Right renal cortex interstitium (tissue), 3 donors: ENCODE measurements around the gene MRAS. TPM values are rescaled to one million over a fixed set of nuclear protein-coding genes. Genes with fewer than 3 reads are reported as not detected.

ENCODE experiments used
- DNase-seq, 3 donors: peaks; one replicate each; pipeline ENCODE4 v3.0.0-alpha.2; 2013; ENCODE audit warnings: low read depth in 3 of 3, low spot score in 2 of 3
- polyA plus RNA-seq, 3 donors: library from polyadenylated mRNA; unstranded; fragments of 120-200 nt; gene quantifications; one replicate each; pipeline ENCODE4 v1.2.1, GENCODE V29; 2013; ENCODE audit not compliant: insufficient read length in 3 of 3

Gene MRAS
- polyA plus RNA-seq = 10 to 100 TPM; 31.3 to 34.6 (median 31.9) TPM

DNA sequence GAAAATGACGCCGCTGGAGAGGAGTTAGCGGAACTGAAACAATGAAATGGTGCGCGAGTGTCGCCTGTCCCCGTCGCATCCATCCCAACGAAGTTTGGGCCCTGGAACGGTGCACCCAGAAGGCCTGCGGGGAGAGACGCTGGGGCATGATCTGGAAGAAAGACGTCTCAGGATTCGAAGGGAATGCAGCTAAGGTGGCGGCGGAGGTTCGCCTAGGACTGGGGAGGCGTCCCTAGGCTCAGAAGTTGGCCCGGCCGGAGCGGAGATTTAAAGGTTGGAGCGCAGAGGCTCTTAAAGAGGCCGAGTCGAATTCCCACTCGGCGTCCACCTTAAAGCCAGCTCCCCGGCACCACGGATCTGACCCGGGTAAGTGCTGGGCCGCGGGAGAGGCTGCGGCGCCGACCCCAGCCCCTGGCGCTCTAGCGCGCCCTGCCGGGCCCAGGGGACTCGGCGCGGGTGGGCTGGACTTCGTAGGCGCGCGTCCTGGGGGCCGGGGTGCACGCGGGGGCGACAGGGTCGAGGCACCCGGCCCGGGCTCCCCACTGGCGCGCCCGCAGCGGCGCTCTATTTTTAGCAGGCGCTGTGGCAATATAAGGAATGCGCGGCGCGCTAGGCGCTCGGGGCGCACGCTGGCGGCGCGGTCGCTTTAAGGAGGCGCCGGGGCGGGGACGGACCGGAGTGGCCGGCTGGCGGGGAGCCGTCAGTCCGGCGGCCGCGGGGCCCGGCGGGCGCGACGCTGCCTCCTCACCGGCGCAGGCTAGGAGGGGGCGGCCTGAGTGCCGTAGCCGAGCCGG lies at the start of gene MRAS:
TSS of gene MRAS (plus strand) at position 620 of the 794 bp plus-strand sequence. CDS start 24,305 bp downstream, outside the sequence.
- peak in 2 of 3 donors; percentile 51 to 54 for DNase-seq

- no peak for DNase-seq
Measured at GRCh38 chr3:138300647-138301046, 47.7 kb upstream of the MRAS start.

DNA sequence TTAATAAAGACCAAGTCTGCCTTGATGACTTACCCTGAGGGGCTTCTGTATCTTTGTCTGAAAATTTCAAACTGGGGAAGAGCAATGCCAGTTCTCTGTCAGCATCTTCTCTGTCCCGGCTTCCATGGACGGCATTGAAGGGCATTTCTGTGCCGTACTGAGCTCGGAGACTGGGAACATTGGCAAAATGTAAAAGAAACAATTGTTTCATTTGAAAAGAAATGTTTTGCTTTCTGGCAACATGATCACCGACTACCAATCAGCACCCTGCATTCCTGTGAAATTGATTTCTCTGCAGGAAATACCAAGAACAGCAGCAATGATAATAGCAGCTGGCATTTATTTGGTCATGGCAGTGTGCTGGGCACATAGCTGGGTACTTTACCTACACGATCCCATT lies 44.9 kb upstream of the MRAS start:
- DNase-seq = no peak

DNA sequence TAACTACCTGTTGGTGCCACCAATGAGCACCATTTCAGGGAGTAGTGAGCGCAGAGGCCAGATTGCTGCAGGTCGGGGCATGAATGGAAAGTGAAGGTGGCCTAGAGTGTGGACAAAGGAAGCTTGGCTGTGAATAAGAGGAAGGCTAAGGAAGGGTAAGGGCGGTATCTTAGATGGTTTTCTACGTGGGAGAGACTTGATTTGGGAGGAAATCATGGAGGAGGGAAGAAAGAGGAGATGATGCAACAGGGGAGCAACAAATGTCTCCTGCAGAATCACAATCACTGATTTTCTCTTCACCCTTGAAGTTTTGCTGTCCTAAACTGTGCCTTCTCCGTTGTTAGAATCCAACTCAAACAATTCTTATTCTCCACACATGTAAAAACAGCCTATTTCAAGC lies 40.5 kb upstream of the MRAS start:
- no peak for DNase-seq

GRCh38 chr3:138308783-138309182 lies 39.6 kb upstream of the MRAS start:
- no peak for DNase-seq

DNA sequence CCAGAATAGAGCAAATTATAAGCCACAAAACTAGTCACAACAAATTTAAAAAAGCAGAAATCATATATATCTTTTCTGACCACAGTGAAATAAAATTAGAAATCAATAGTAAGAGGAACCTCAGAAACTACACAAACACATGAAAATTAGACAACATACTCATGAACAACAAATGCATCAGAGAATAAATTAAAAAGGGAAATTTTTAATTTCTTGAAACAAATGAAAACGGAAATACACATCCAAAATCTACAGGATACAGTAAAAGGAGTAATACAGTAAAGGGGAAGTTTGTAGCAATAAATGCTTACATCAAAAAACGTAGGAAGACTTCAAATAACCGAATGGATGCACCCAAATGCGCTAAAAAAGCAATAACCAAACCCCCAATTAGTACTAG lies 37.9 kb upstream of the MRAS start:
- DNase-seq = no peak

DNA sequence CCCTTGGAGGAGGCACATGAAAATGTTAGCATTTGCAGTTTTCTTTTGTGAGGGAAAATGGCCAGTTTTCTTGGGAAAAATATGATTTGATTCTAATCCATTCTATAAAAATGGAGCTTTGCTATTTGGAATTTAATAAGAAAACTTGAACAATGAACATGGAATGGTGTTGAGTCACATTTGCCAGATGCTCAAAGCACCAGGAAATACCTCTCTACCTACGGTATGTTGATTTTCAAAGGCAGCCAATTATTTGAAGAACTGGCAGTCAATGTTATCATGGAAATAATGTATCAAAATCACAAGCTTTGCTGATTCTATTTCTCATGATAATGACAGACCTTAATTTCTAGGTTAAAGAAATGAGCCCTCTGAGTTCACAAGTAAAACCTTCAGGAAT lies 33.6 kb upstream of the MRAS start:
- DNase-seq = no peak

DNA sequence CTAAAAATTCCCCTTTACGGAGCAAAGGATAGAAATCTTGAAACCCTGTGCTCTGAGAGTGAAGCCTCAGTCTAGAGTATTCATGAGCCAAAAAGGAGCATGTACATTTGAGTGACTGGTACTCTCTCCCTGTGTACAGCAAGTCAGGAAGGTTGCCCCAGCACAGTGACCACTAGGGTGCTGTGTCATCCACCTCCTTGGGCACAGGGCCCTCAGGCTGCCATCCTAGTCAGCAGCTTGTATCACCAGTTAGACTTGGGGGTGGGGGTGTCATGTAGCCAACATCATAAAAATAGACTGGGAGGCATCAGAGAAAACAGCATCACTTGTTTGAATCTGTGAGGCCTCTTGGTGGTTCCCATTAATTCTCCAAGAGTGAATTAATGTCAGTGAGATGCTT lies 30.7 kb upstream of the MRAS start:
- no peak for DNase-seq

GRCh38 chr3:138323971-138324370 lies 24.4 kb upstream of the MRAS start:
- DNase-seq = no peak

DNA sequence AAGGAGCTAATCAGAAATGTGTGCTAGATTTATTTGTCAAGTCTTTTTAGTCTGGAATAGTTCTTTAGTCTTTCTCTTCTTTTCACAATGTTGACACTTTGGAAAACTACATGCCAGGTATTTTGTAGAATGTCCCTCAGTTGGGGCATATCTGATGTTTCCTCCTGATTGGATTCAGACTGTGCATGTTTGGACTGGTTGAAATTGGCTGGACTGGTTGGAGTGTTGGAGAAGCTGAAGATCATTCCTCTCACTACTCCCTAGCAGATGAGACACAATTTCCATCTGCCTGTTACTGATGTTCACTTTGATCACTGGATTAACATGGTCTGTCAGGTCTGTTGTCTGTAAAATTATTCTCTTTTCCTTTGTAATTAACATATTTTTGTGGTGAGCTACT lies 22.4 kb upstream of the MRAS start:
- DNase-seq = no peak

DNA sequence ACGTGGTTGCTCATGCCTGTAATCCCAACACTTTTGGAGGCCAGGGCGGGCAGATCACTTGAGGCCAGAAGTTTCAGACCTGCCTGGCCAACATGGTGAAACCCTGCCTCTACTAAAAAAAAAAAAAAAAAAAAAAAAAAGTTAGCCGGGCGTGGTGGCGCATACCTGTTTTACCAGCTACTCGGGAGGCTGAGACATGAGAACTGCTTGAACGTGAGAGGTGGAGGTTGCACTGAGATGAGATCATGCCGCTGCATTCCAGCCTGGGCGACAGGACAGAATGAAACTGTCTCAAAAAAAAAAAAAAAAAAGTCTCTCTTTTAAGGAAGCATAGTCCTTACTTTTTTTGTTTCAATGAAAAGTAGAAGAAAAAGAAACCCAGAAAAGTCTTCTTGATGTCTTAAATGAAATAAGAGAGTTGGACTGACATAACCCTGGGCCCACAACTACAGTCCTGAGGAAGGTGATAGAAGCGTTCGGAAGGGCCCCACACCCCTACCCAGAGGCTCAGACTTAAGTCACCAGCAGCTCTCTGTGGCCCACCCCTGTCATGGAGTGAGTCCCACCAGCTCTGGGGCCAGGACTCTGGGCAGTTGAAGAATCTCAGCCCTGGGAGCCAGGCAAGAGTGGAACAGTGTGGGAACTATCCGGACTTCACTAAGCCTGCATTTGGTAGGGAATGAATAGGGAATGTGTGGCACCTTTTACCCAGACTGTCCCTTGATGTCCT lies 21.3 kb upstream of the MRAS start:
- DNase-seq = no peak

- no peak for DNase-seq
Measured at GRCh38 chr3:138327831-138328230, 20.5 kb upstream of the MRAS start.

GRCh38 chr3:138328341-138328740 lies 20.0 kb upstream of the MRAS start:
- no peak for DNase-seq

DNA sequence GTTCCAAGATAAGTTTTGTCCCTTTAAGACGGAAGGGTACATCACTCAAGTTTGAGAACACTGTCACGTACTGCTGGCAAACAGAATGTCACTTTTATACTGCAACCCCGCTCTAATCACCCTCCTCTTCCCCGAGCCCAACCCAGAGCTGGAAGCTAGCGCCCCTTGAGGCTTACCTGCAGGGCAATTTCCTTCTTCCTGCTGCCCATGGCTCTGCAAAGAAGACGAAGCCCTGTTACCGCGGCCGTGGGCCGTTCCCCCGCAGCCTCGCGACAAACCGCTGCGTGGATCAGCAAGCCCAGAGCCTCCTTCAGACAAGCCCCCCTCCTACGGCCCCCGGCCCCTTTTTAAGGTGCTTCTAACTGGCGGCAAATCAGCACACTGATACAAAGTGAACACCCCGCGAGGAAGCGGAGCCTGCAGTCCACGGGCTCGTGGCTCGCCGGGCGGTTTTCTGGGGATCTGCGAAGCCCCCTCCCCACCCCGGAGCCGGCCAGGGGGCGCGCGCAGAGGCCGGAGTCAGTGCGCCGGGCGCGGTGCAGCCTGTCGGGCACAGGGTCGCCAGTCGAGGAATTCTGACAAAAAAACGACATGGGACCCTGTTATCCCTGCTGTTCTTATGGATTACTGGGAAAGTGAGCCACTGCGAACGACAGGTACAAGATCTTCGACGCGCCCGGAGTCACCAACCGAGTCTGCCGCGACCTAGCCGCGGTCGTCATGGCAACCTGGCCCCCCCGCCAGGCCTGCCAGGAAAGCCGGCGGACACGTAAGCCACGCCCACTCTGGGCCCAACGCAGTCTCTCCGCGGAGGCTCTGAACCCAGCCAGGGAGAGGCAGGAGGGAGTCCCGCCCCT lies 19.0 kb upstream of the MRAS start, which contains the start of gene NME9:
TSS of gene NME9 (minus strand) at position 725 of the 857 bp plus-strand sequence. CDS start at position 209, 516 bp downstream.
- peak in 2 of 3 donors; percentile 59 to 74 for DNase-seq

- no peak for DNase-seq
Measured at GRCh38 chr3:138329984-138330293, 18.4 kb upstream of the MRAS start.

DNA sequence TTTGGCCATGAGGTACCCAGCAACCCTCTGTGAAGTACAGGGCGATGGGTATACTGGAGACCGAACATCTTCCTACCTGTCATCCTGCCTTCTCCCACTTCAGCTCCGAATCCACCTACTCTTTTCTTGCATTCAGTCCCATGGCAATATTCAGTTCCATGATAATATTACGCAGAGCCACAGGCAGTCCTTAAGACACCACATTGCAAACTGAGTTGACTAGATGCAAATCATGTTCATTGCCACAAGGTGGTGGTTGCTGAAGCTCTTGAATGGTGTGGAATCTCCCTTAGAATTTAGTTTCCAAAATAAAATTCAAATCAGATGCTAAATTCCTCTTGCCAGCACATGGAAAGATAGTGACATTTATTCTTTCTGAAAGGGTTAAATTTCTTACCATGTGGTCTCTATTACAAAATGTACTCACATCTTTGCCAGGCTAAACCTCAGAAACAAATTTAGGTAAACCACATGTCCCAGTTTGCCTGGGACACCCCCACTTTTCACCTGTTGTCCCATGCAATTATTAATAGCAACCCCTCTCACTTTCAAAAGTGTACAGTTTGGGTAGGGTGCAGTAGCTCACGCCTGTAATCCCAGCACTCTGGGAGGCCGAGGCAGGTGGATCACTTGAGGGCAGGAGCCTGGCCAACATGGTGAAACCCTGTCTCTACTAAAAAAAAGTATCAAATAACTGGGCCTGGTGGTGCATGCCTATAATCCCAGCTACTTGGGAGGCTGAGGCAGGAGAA lies 17.1 kb upstream of the MRAS start:
- no peak for DNase-seq

DNA sequence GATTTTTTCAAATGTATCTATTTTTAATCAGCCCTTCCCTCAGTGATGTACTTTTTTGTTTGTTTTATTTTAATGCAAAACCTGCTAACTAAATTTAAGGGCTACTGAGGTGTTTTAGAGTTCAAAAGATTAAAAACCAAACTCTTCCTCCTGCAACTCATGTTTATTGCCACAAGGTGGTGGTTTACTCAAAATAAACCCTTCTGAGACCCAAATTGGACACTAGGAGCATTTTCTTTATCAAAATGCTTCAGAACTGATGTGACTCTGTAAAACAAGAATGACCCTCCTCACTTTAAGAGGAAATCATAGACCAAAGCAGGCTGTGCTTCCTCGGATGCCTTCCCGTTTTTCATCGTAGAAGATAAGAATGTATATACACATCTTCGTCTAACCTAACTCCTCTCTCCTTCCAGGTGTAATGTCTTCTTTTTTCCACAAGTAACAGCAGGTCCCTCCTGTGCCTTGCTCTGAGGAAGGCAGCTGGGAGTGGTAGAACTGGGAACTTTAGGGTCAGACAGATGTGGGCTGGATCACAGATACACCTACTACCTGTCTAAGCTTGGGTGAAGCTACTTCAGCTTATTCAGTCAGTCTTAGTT lies 15.8 kb upstream of the MRAS start:
- DNase-seq = no peak

DNA sequence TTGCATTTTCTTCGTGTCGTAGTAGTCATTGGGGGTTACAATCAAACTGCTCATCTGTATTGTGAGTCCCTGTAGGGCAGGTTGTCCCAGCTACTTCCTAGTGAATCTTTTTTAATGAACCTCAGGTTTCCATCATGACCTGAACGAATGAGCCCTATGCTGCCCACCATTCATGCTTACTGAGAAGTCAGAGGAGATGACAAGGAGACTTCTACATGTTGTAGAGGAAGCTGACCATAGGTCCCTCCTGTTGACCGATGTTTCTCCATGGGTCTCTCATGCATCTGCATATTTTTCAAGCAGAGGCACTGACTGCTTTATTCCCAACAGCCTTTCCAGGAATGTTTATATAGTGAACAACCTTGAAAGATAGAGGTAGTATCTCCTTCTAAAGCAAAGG lies 13.8 kb upstream of the MRAS start:
- no peak for DNase-seq

- no peak for DNase-seq
Measured at GRCh38 chr3:138336454-138336999, 11.9 kb upstream of the MRAS start.

DNA sequence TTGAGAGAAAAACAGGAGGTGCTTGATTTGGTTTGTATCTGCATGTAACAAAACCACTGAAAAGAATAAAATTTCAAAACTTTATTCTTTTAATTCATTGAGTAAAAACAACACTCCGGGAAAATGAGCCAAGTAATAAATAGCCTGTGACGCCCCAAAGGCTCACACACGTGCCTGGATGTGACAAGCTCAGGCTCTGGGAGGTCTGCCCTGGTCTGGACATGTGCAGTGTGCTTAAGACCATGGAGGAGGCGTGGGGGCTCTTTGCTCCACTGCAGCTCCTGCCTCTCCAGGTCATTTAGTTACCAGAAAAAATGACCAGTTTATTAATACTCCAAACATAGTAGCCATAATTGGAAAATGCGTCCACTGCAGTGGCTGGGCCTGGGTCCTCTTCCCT lies 10.1 kb upstream of the MRAS start:
- no peak for DNase-seq
